Stimulated activated CD4-positive, alpha-beta T cell treated with anti-CD3 and anti-CD28 coated beads, Interleukin-4, amount 100 ng/mL, for 24 hours (primary cell): ENCODE data around the gene TMEM98.
A peak's percentile ranks its signal among the peaks of the same experiment; 100 is the strongest.
"Not testable (repeated sequence)": the region's sequence is repeated elsewhere in the genome, so short reads cannot be mapped to it uniquely, and the experiment has no call there.

Experiments
- DNase-seq: peaks from one replicate; pipeline ENCODE4 v3.0.0-alpha.2; 2020

TMEM98 gene

GRCh38 chr17:32927724-32928585 lies at the start of gene TMEM98:
Gene TMEM98, plus strand, starts transcription at chr17:32928153. Its CDS starts 3,376 bp downstream, at chr17:32931529.
- DNase-seq: no peak

- DNase-seq: no peak
Observed at GRCh38 chr17:32878211-32878610, 49.7 kb upstream of the TMEM98 start.

GRCh38 chr17:32879134-32879533 lies 48.8 kb upstream of the TMEM98 start:
- DNase-seq: no peak

GRCh38 chr17:32880671-32881453 lies 47.1 kb upstream of the TMEM98 start:
- no peak for DNase-seq

- no peak for DNase-seq
Observed at GRCh38 chr17:32882029-32882428, 45.9 kb upstream of the TMEM98 start.

- DNase-seq: peak; percentile 51
Observed at GRCh38 chr17:32882734-32883133, 45.2 kb upstream of the TMEM98 start.

GRCh38 chr17:32886951-32887350 lies 41.0 kb upstream of the TMEM98 start:
- not testable (repeated sequence) for DNase-seq

- not testable (repeated sequence) for DNase-seq
Observed at GRCh38 chr17:32887410-32887809, 40.5 kb upstream of the TMEM98 start.

GRCh38 chr17:32894245-32894644 lies 33.7 kb upstream of the TMEM98 start:
- DNase-seq: no peak

GRCh38 chr17:32896647-32897258 lies 31.2 kb upstream of the TMEM98 start:
- no peak for DNase-seq

- no peak for DNase-seq
Observed at GRCh38 chr17:32899236-32900013, 28.5 kb upstream of the TMEM98 start.

GRCh38 chr17:32901743-32902142 lies 26.2 kb upstream of the TMEM98 start:
- DNase-seq: no peak

- DNase-seq: peak; percentile 12
Observed at GRCh38 chr17:32903774-32904673, 23.9 kb upstream of the TMEM98 start.

- DNase-seq: no peak
Observed at GRCh38 chr17:32904891-32905290, 23.1 kb upstream of the TMEM98 start.

GRCh38 chr17:32907583-32907982 lies 20.4 kb upstream of the TMEM98 start:
- no peak for DNase-seq

GRCh38 chr17:32909787-32910369 lies 18.1 kb upstream of the TMEM98 start:
- DNase-seq: peak; percentile 68

GRCh38 chr17:32910769-32911168 lies 17.2 kb upstream of the TMEM98 start:
- DNase-seq: no peak

GRCh38 chr17:32912218-32912897 lies 15.6 kb upstream of the TMEM98 start:
- no peak for DNase-seq

GRCh38 chr17:32913593-32913992 lies 14.4 kb upstream of the TMEM98 start:
- DNase-seq: no peak

- peak; percentile 37 for DNase-seq
Observed at GRCh38 chr17:32914181-32914580, 13.8 kb upstream of the TMEM98 start.

- no peak for DNase-seq
Observed at GRCh38 chr17:32915245-32915644, 12.7 kb upstream of the TMEM98 start.
